Mucosa of rectum (tissue), 2 donors: ENCODE data around the gene EIF4G3.

Experiments used
- H3K27ac ChIP-seq, 2 donors: one replicate each; pipeline ENCODE4 v1.7.0; 2013; ENCODE audit warnings: inconsistent platforms in 2 of 2, low read depth in 2 of 2, low read length in 2 of 2
- H3K27me3 ChIP-seq, 2 donors: one replicate each; pipeline ENCODE4 v1.7.0; 2013; ENCODE audit warnings: low read length in 2 of 2; ENCODE audit not compliant: control insufficient read depth in 2 of 2, insufficient read depth in 2 of 2
- H3K36me3 ChIP-seq, 2 donors: one replicate each; pipeline ENCODE4 v1.7.0; 2013; ENCODE audit warnings: low read length in 2 of 2; ENCODE audit not compliant: control insufficient read depth in 2 of 2, insufficient read depth in 2 of 2
- H3K4me1 ChIP-seq, 2 donors: one replicate each; pipeline ENCODE4 v1.7.0; 2013; ENCODE audit warnings: low read length in 2 of 2, mild to moderate bottlenecking in 1 of 2; ENCODE audit not compliant: control insufficient read depth in 2 of 2, insufficient read depth in 2 of 2
- H3K4me3 ChIP-seq, 2 donors: one replicate each; pipeline ENCODE4 v1.7.0; 2013; ENCODE audit warnings: low read length in 2 of 2
- H3K9ac ChIP-seq, 2 donors: one replicate each; pipeline ENCODE4 v1.7.0; 2013; ENCODE audit warnings: low read length in 2 of 2, low read depth in 1 of 2, mild to moderate bottlenecking in 1 of 2
- H3K9me3 ChIP-seq, 2 donors: one replicate each; pipeline ENCODE4 v1.7.0; 2013; ENCODE audit warnings: low read length in 2 of 2; ENCODE audit not compliant: control insufficient read depth in 2 of 2
- donor health status: healthy.
- donor health status: Normal muscosa, but diverticular disease.

EIF4G3 gene

DNA sequence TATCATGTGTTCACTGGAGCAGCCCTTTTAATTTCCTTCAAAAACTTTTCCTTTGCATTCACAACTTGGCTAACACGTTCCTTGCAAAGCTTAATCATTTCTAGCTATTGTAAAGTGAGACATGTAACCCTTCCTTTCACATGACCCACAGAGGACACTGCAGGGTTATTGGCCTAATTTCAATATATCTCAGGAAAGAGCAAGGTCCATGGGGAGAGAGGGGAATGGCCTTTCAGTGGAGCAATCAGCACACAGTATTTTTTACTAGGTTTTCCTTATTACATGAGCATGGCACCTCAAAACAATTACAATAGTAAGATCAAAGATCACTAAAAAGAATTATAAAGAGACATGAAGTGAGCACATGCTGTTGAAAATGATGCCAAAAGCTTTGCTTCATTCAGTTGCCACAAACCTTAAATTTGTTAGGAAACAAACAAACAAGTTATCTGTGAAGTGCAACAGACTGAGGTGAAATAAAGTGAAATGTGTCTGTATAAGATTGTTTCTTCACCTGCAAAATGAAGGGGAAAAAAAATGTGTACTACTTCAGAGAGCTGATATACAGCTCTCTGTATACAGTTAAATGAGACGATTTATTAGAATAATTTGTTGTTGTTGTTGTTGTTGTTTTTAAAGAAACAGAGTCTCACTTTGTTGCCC is 61.5 kb downstream of the EIF4G3 start:
- peak overlapping the region; percentile 68 to 86 for H3K27ac ChIP-seq
- H3K27me3 ChIP-seq: no peaks in the 10 kb centered on the region
- H3K4me1 ChIP-seq: peaks cover 16 to 54% of the 10 kb centered on the region in 2 donors
- peak overlapping the region in 1 of 2 donors; percentile 43 for H3K9ac ChIP-seq
- H3K36me3 ChIP-seq: no peaks in the 10 kb centered on the region
- H3K9me3 ChIP-seq: no peaks in the 10 kb centered on the region
- H3K4me3 ChIP-seq: peak overlapping the region in 1 of 2 donors; percentile 30

DNA sequence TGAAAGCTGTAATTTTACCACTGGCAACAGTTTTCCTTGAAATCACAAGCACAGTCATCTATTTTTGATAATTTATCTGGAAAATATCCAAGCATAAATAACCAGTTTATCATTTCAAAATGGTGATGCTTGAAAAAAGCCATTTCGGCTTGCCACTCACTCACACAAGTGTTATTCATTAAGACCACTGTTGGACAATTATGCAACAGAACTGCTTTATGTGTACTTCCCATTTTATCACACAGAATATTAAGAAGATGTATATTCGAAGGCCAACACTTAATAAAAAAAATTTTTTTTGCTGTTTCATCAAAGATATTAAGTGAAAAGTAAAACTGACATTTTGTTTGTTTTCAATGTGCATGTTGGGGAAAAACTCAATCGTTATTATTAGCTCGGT is 62.3 kb downstream of the EIF4G3 start:
- H3K9me3 ChIP-seq: no peaks in the 10 kb centered on the region
- no peak overlapping the region for H3K4me3 ChIP-seq
- no peaks in the 10 kb centered on the region for H3K36me3 ChIP-seq
- peak overlapping the region; percentile 68 to 86 for H3K27ac ChIP-seq
- H3K27me3 ChIP-seq: no peaks in the 10 kb centered on the region
- peaks cover 16 to 54% of the 10 kb centered on the region in 2 donors for H3K4me1 ChIP-seq
- peak overlapping the region in 1 of 2 donors; percentile 43 for H3K9ac ChIP-seq

DNA sequence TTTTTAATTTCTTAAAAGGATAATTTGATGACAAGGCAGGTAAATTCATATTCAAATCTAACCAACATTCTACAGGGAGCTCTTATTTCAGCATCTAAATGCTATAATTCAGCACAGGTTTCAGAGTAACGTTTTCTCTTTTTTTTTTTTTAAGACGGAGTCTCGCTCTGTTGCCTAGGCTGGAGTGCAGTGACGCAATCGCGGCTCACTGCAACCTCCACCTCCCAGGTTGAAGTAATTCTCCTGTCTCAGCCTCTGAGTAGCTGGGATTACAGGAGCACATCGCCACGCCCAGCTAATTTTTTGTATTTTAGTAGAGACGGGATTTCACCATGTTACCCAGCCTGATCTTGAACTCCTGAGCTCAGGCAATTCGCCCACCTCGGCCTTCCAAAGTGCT is 66.5 kb downstream of the EIF4G3 start:
- Histone ChIP-seq H3K27ac (no peak overlapping the region), H3K9me3 (no peaks in the 10 kb centered on the region), H3K4me1 (peaks cover 6 to 22% of the 10 kb centered on the region in 2 donors), H3K4me3 (no peak overlapping the region), H3K36me3 (no peaks in the 10 kb centered on the region), H3K27me3 (no peaks in the 10 kb centered on the region), H3K9ac (no peak overlapping the region)

DNA sequence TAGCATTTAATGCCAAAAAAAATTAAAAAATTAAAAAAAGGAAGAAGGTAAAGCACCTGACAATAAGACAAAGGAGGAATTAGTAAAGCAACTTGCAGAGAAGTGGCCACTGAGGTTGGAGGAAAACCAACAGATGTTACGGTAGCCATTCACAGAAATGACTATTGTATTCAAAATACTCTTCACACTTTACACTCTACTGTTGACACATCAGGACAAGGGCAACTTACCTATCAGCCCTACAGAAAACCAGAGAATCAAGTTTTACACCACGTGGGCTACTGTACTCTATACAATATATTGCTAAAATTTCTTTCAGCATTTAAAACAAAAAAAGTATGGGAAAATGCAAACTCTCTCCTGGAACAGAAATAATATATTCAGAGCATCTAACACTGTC is 70.0 kb downstream of the EIF4G3 start:
- Histone ChIP-seq H3K27me3 (no peaks in the 10 kb centered on the region), H3K27ac (no peak overlapping the region), H3K4me3 (no peak overlapping the region), H3K4me1 (peaks cover 0 to 8% of the 10 kb centered on the region in 2 donors), H3K9ac (no peak overlapping the region), H3K9me3 (no peaks in the 10 kb centered on the region), H3K36me3 (peaks cover 3 to 5% of the 10 kb centered on the region in 2 donors)

DNA sequence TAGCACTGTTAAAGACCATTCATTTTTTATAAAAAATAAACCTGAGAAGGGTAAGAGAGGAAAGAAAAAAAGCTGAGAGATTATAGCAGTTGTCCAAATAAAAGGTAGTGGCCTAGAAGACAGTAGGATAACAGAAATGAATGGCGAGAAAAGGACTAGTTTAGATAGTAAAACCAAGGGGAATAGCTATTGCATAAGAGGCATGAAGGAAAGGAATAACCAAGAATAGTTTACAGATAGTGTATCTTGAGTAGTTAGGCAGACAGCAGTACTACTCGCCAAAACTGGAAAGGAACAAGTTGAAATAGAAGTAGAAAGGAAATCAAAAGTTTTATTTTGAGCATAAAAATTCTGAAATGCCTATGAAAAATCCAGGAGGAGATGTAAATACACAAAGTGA is 70.5 kb downstream of the EIF4G3 start:
- peaks cover 0 to 6% of the 10 kb centered on the region in 2 donors for H3K4me1 ChIP-seq
- H3K27ac ChIP-seq: no peak overlapping the region
- H3K4me3 ChIP-seq: no peak overlapping the region
- H3K9me3 ChIP-seq: no peaks in the 10 kb centered on the region
- no peaks in the 10 kb centered on the region for H3K27me3 ChIP-seq
- no peak overlapping the region for H3K9ac ChIP-seq
- peaks cover 3 to 5% of the 10 kb centered on the region in 2 donors for H3K36me3 ChIP-seq

GRCh38 chr1:21105807-21106206 is 70.9 kb downstream of the EIF4G3 start:
- no peaks in the 10 kb centered on the region for H3K9me3 ChIP-seq
- H3K36me3 ChIP-seq: peaks cover 3 to 5% of the 10 kb centered on the region in 2 donors
- H3K27me3 ChIP-seq: no peaks in the 10 kb centered on the region
- H3K4me3 ChIP-seq: no peak overlapping the region
- no peak overlapping the region for H3K9ac ChIP-seq
- H3K4me1 ChIP-seq: peaks cover 0 to 2% of the 10 kb centered on the region in 2 donors
- no peak overlapping the region for H3K27ac ChIP-seq

- Histone ChIP-seq H3K9me3 (no peaks in the 10 kb centered on the region), H3K9ac (no peak overlapping the region), H3K27ac (no peak overlapping the region), H3K27me3 (no peaks in the 10 kb centered on the region), H3K4me3 (no peak overlapping the region), H3K36me3 (peaks cover 3 to 5% of the 10 kb centered on the region in 2 donors), H3K4me1 (no peaks in the 10 kb centered on the region)
These were observed 72.0 kb downstream of the EIF4G3 start for GRCh38 chr1:21104683-21105082.

DNA sequence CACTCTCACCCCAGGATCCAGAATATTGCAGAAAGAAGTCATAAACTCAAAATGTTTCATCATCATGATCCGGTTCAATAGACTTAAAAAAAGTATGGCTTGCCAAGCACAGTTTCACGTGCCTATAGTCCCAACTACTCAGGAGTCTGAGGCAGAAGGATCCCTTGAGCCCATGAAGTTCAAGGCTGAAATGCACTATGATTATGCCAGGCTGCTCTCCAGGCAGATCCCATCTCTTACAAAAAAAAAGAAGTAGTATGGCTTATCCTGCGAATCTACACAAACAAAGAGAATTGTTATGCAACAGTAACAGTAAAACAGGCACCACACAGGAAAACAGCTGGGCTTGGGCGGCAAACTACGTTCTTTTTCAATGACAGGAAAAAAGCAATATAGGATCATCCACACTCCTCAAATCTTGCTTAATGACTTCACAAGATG is 76.2 kb downstream of the EIF4G3 start:
- no peaks in the 10 kb centered on the region for H3K9me3 ChIP-seq
- no peak overlapping the region for H3K9ac ChIP-seq
- no peak overlapping the region for H3K4me3 ChIP-seq
- no peaks in the 10 kb centered on the region for H3K27me3 ChIP-seq
- H3K4me1 ChIP-seq: no peaks in the 10 kb centered on the region
- H3K27ac ChIP-seq: no peak overlapping the region
- H3K36me3 ChIP-seq: peaks cover 3 to 5% of the 10 kb centered on the region in 2 donors

DNA sequence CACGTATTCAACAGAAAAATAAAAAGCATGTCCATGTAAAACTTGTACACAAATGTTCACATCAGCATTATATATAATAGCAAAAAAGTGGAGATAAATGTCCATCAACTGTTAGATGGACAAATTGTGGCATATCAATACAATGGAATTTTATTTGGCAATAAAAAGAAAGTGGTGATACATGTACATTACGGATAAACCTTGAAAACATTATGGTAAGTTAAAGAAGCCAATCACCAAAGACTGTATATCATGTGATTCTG is 76.9 kb downstream of the EIF4G3 start:
- Histone ChIP-seq H3K9ac (no peak overlapping the region), H3K27me3 (no peaks in the 10 kb centered on the region), H3K9me3 (no peaks in the 10 kb centered on the region), H3K36me3 (peaks cover 2% of the 10 kb centered on the region in 2 donors), H3K4me3 (no peak overlapping the region), H3K4me1 (no peaks in the 10 kb centered on the region), H3K27ac (no peak overlapping the region)

DNA sequence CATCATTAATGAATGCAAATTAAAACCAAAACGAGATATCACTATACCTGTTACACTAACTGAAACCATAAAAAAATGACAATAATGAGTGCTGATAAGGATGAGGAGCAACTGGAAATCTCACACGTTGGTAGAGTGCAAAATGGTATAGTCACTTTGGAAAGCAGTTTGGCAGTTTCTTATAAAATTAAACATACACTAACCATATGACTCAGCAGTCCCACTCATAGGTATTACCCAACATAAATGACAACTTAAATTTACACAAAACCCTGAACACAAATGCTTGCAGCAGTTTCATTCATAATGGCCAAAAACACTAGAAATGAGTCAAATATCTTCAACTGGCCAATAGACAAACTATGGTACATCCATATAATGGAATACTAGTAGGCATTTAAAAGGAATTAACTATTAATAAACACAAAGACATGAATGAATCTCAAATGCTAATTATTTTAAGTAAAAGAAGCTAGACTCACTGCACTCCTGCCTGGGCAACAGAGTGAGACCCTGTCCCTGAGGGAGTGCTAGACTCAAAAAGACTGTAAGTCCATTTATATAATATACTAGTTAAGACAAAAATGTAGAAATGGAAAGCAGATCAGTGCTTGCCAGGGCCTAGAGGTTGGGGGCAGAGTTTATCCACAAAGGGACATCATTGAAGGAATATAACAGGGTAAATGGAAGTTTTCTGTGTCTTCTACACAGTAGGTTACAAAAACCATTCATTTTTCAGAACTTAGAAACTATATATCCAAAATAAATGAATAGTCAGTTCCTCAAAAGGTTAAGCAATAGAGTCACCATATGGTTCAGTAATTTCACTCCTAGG is 77.4 kb downstream of the EIF4G3 start:
- H3K9ac ChIP-seq: no peak overlapping the region
- H3K27me3 ChIP-seq: no peaks in the 10 kb centered on the region
- H3K27ac ChIP-seq: no peak overlapping the region
- no peak overlapping the region for H3K4me3 ChIP-seq
- H3K4me1 ChIP-seq: no peaks in the 10 kb centered on the region
- no peaks in the 10 kb centered on the region for H3K36me3 ChIP-seq
- H3K9me3 ChIP-seq: no peaks in the 10 kb centered on the region
